ENCODE data around the gene TBCEL. TPM values are rescaled to one million over a fixed set of nuclear protein-coding genes. Genes with fewer than 3 reads are reported as not detected.

Gene TBCEL
- total RNA-seq, 1 experiment from 2014 or later = 11.6 TPM

GRCh38 chr11:121070951-121071845 is 47.3 kb downstream of the TBCEL start:
- DNase-seq = no peak
- intact Hi-C loops (cut with micrococcal nuclease; ENCODE audit: unreplicated experiment) = no loop called here
- ChIA-PET CTCF (no interaction called here), POLR2A (ENCODE audit: unreplicated experiment) (no interaction called here)
- no peaks in the 10 kb centered on the region for H3K4me1 ChIP-seq (replicated peaks; ENCODE audit: insufficient read depth)
- no peaks in the 10 kb centered on the region for H3K79me2 ChIP-seq (ENCODE audit: low read depth)
- H4K20me1 ChIP-seq (ENCODE audit: insufficient read depth) = no peaks in the 10 kb centered on the region
- H2AFZ ChIP-seq = no peak overlapping the region
- no TSS peak for BruUV-seq (replicated peaks)
- no peaks in the 10 kb centered on the region for H3K9me2 ChIP-seq (ENCODE audit: insufficient read depth)
- TF ChIP-seq CTCF (conservative IDR thresholded peaks at IDR 0.05) = no peak
- TF ChIP-seq EZH2 (IDR thresholded peaks at IDR 0.05; ENCODE audit: low read depth) = no peak
- no peak overlapping the region for H3K27ac ChIP-seq
- no peaks in the 10 kb centered on the region for H3K27me3 ChIP-seq (ENCODE audit: insufficient read depth, low read depth)
- H3K4me3 ChIP-seq = no peak overlapping the region
- no peaks in the 10 kb centered on the region for H3K9me3 ChIP-seq (ENCODE audit: insufficient read depth, low read depth)
- H3K4me2 ChIP-seq = no peak overlapping the region
- no peaks in the 10 kb centered on the region for H3F3A ChIP-seq (ENCODE audit: insufficient read depth, low read depth)
- no peaks in the 10 kb centered on the region for H3K36me3 ChIP-seq (ENCODE audit: low read depth)

- no peaks in the 10 kb centered on the region for H3K9me2 ChIP-seq (ENCODE audit: insufficient read depth)
- H3K4me3 ChIP-seq = no peak overlapping the region
- H3K27me3 ChIP-seq (ENCODE audit: insufficient read depth, low read depth) = no peaks in the 10 kb centered on the region
- TF ChIP-seq CTCF (conservative IDR thresholded peaks at IDR 0.05) (no peak), EZH2 (IDR thresholded peaks at IDR 0.05; ENCODE audit: low read depth) (no peak)
- ChIA-PET CTCF (no interaction called here), POLR2A (ENCODE audit: unreplicated experiment) (no interaction called here)
- no peaks in the 10 kb centered on the region for H3K36me3 ChIP-seq (ENCODE audit: low read depth)
- H3K9me3 ChIP-seq (ENCODE audit: insufficient read depth, low read depth) = no peaks in the 10 kb centered on the region
- intact Hi-C loops (cut with micrococcal nuclease; ENCODE audit: unreplicated experiment) = no loop called here
- no peak overlapping the region for H3K27ac ChIP-seq
- no peaks in the 10 kb centered on the region for H3K4me1 ChIP-seq (replicated peaks; ENCODE audit: insufficient read depth)
- H2AFZ ChIP-seq = no peak overlapping the region
- no peaks in the 10 kb centered on the region for H4K20me1 ChIP-seq (ENCODE audit: insufficient read depth)
- no peaks in the 10 kb centered on the region for H3F3A ChIP-seq (ENCODE audit: insufficient read depth, low read depth)
- BruUV-seq (replicated peaks) = no TSS peak
- H3K4me2 ChIP-seq = no peak overlapping the region
- no peak for DNase-seq
- no peaks in the 10 kb centered on the region for H3K79me2 ChIP-seq (ENCODE audit: low read depth)
Observed at GRCh38 chr11:121071846-121072450, 48.0 kb downstream of the TBCEL start.

GRCh38 chr11:121081321-121081720 is 57.4 kb downstream of the TBCEL start:
- intact Hi-C loops (cut with micrococcal nuclease; ENCODE audit: unreplicated experiment) = no loop called here
- Histone ChIP-seq H3K36me3 (ENCODE audit: low read depth) (no peaks in the 10 kb centered on the region), H3K4me1 (replicated peaks; ENCODE audit: insufficient read depth) (no peaks in the 10 kb centered on the region), H3K4me3 (no peak overlapping the region), H2AFZ (no peak overlapping the region), H3K9me3 (ENCODE audit: insufficient read depth, low read depth) (no peaks in the 10 kb centered on the region), H4K20me1 (ENCODE audit: insufficient read depth) (no peaks in the 10 kb centered on the region; the same call in 1 of the 2 replicates), H3K27me3 (ENCODE audit: insufficient read depth, low read depth) (no peaks in the 10 kb centered on the region), H3K27ac (no peak overlapping the region), H3K4me2 (no peak overlapping the region), H3F3A (ENCODE audit: insufficient read depth, low read depth) (no peaks in the 10 kb centered on the region), H3K79me2 (ENCODE audit: low read depth) (no peaks in the 10 kb centered on the region), H3K9me2 (ENCODE audit: insufficient read depth) (no peaks in the 10 kb centered on the region)
- no TSS peak for BruUV-seq (replicated peaks)
- POLR2A ChIA-PET (ENCODE audit: unreplicated experiment) = no interaction called here
- TF ChIP-seq CTCF (conservative IDR thresholded peaks at IDR 0.05) (no peak), EZH2 (IDR thresholded peaks at IDR 0.05; ENCODE audit: low read depth) (no peak)
- CTCF ChIA-PET = no interaction called here
- DNase-seq = no peak

All from PC-9 (cell line).